ENCODE data around the gene LCLAT1.

DNA sequence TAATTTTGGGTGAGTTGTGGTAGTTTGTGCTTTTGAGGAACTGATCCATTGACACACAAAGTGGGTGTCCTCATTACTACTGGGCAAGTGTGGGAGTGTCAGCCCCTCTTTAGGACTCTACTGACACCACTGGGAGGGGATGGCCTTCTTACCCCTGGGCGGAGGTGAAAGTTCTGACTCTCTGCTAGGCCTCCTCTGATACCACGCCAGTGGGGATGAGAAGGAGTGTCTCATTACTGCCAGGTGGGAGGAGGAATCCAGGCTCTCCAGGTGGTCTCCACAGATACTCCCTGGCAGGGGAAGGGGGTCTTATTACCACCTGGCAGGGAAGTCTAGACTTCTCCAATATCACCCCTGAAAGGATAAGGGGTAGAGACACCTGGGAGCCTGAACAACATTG is 9.1 kb downstream of the LCLAT1 start:
- TF ChIP-seq, protein P1, sequence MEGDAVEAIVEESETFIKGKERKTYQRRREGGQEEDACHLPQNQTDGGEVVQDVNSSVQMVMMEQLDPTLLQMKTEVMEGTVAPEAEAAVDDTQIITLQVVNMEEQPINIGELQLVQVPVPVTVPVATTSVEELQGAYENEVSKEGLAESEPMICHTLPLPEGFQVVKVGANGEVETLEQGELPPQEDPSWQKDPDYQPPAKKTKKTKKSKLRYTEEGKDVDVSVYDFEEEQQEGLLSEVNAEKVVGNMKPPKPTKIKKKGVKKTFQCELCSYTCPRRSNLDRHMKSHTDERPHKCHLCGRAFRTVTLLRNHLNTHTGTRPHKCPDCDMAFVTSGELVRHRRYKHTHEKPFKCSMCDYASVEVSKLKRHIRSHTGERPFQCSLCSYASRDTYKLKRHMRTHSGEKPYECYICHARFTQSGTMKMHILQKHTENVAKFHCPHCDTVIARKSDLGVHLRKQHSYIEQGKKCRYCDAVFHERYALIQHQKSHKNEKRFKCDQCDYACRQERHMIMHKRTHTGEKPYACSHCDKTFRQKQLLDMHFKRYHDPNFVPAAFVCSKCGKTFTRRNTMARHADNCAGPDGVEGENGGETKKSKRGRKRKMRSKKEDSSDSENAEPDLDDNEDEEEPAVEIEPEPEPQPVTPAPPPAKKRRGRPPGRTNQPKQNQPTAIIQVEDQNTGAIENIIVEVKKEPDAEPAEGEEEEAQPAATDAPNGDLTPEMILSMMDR (IDR thresholded peaks at IDR 0.05) = no peak
- no peak for TF ChIP-seq EZH2 (IDR thresholded peaks at IDR 0.05)
